SK-N-SH treated with all-trans-retinoic acid at 6 μM for 48 hours (cell line): Measurements from ENCODE around the gene NAA20.

Source experiments
- ATAC-seq: fragments of 200-7000 bp; cut with Tn5 transposase; 3 replicates; pipeline ENCODE4 v1.9.1; 2020; ENCODE audit warnings: mild to moderate bottlenecking, moderate library complexity
- ARNTL ChIP-seq: fragments of 450-650 bp; formaldehyde crosslinking; IDR thresholded peaks from 2 replicates; pipeline ENCODE4 v1.5.0; 2020; ENCODE audit warnings: low read depth, mild to moderate bottlenecking, moderate library complexity, borderline replicate concordance
- BACH2 ChIP-seq: fragments of 250-450 bp; sonication (Bioruptor Pico); IDR thresholded peaks from 2 replicates; pipeline ENCODE4 v1.9.0; 2021; ENCODE audit warnings: mild to moderate bottlenecking, borderline replicate concordance
- CSDC2 ChIP-seq: fragments of 250-450 bp; sonication (Bioruptor Pico); IDR thresholded peaks from 2 replicates; pipeline ENCODE4 v1.5.0; 2020; ENCODE audit warnings: mild to moderate bottlenecking, moderate library complexity
- CSRNP3 ChIP-seq: fragments of 250-450 bp; sonication (Bioruptor Pico); IDR thresholded peaks from 2 replicates; pipeline ENCODE4 v1.5.1; 2021; ENCODE audit warnings: mild to moderate bottlenecking, moderate library complexity
- ESRRG ChIP-seq: fragments of 250-450 bp; sonication (Bioruptor Pico); IDR thresholded peaks from 2 replicates; pipeline ENCODE4 v1.6.1; 2021; ENCODE audit warnings: mild to moderate bottlenecking
- ISL1 ChIP-seq: fragments of 250-450 bp; sonication (Bioruptor Pico); IDR thresholded peaks from 2 replicates; pipeline ENCODE4 v2.1.2; 2022; ENCODE audit warnings: mild to moderate bottlenecking, moderate library complexity
- OSR1 ChIP-seq: fragments of 250-450 bp; sonication (Bioruptor Pico); IDR thresholded peaks from 2 replicates; pipeline ENCODE4 v1.8.0; 2022; ENCODE audit warnings: moderate library complexity, mild to moderate bottlenecking, inconsistent platforms
- PATZ1 ChIP-seq: fragments of 250-450 bp; sonication (Bioruptor Pico); IDR thresholded peaks from 2 replicates; pipeline ENCODE4 v1.8.0; 2020; ENCODE audit warnings: mild to moderate bottlenecking, moderate library complexity, borderline replicate concordance
- PPARA ChIP-seq: fragments of 250-450 bp; sonication (Bioruptor Pico); IDR thresholded peaks from 2 replicates; pipeline ENCODE4 v1.5.0; 2020; ENCODE audit warnings: mild to moderate bottlenecking, borderline replicate concordance
- SNAI2 ChIP-seq: fragments of 250-450 bp; sonication (Bioruptor Pico); IDR thresholded peaks from 2 replicates; pipeline ENCODE4 v1.5.0; 2020; ENCODE audit warnings: mild to moderate bottlenecking, moderate library complexity
- TCF4 ChIP-seq: fragments of 250-450 bp; sonication (Bioruptor Pico); IDR thresholded peaks from 2 replicates; pipeline ENCODE4 v1.8.0; 2021; ENCODE audit warnings: mild to moderate bottlenecking, moderate library complexity, borderline replicate concordance
- TOX ChIP-seq: fragments of 250-450 bp; sonication (Bioruptor Pico); IDR thresholded peaks from 2 replicates; pipeline ENCODE4 v1.8.0; 2021; ENCODE audit warnings: mild to moderate bottlenecking, moderate library complexity, borderline replicate concordance
- ZC3H10 ChIP-seq: fragments of 250-450 bp; sonication (Bioruptor Pico); IDR thresholded peaks from 2 replicates; pipeline ENCODE4 v1.5.1; 2021; ENCODE audit warnings: mild to moderate bottlenecking, moderate library complexity
- ZFP3 ChIP-seq: fragments of 250-450 bp; sonication (Bioruptor Pico); IDR thresholded peaks from 2 replicates; pipeline ENCODE4 v1.5.0; 2020; ENCODE audit warnings: mild to moderate bottlenecking, moderate library complexity
- ZNF565 ChIP-seq: fragments of 450-650 bp; formaldehyde crosslinking; conservative IDR thresholded peaks from 2 replicates; pipeline ENCODE4 v1.5.0; 2020; ENCODE audit warnings: low read depth, mild to moderate bottlenecking, moderate library complexity
- ZNF8 ChIP-seq: fragments of 450-650 bp; formaldehyde crosslinking; IDR thresholded peaks from 2 replicates; pipeline ENCODE4 v1.5.0; 2020; ENCODE audit warnings: mild to moderate bottlenecking, moderate library complexity
- TF ChIP-seq, protein P1 (sequence below): fragments of 250-450 bp; sonication (Bioruptor Pico); IDR thresholded peaks from 2 replicates; pipeline ENCODE4 v1.5.0; 2020; ENCODE audit warnings: mild to moderate bottlenecking, moderate library complexity
- TF ChIP-seq, protein P2 (sequence below): fragments of 250-450 bp; sonication (Bioruptor Pico); IDR thresholded peaks from 2 replicates; pipeline ENCODE4 v1.5.1; 2020; ENCODE audit warnings: low read depth, mild to moderate bottlenecking, moderate library complexity

NAA20 gene

GRCh38 chr20:20031790-20032189 is 14.6 kb downstream of the NAA20 start:
- TF ChIP-seq ESRRG (CRISPR knock-in tag) (no peak), ARNTL (CRISPR knock-in tag) (no peak)

GRCh38 chr20:20034486-20034885 is 17.3 kb downstream of the NAA20 start:
- peak; percentile 93 for ATAC-seq
- TF ChIP-seq BACH2 (CRISPR knock-in tag) (no peak), TCF4 (CRISPR knock-in tag) (no peak), PPARA (CRISPR knock-in tag) (no peak)
- TF ChIP-seq, protein P1, sequence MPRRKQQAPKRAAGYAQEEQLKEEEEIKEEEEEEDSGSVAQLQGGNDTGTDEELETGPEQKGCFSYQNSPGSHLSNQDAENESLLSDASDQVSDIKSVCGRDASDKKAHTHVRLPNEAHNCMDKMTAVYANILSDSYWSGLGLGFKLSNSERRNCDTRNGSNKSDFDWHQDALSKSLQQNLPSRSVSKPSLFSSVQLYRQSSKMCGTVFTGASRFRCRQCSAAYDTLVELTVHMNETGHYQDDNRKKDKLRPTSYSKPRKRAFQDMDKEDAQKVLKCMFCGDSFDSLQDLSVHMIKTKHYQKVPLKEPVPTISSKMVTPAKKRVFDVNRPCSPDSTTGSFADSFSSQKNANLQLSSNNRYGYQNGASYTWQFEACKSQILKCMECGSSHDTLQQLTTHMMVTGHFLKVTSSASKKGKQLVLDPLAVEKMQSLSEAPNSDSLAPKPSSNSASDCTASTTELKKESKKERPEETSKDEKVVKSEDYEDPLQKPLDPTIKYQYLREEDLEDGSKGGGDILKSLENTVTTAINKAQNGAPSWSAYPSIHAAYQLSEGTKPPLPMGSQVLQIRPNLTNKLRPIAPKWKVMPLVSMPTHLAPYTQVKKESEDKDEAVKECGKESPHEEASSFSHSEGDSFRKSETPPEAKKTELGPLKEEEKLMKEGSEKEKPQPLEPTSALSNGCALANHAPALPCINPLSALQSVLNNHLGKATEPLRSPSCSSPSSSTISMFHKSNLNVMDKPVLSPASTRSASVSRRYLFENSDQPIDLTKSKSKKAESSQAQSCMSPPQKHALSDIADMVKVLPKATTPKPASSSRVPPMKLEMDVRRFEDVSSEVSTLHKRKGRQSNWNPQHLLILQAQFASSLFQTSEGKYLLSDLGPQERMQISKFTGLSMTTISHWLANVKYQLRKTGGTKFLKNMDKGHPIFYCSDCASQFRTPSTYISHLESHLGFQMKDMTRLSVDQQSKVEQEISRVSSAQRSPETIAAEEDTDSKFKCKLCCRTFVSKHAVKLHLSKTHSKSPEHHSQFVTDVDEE, result no peak

More at GRCh38 chr20:20031790-20032189, 14.6 kb downstream of the NAA20 start:
- no peak for ATAC-seq

GRCh38 chr20:20036756-20037155 is 19.6 kb downstream of the NAA20 start:
- no peak for TF ChIP-seq TCF4 (CRISPR knock-in tag)
- no peak for TF ChIP-seq SNAI2 (CRISPR knock-in tag)
- TF ChIP-seq ARNTL (CRISPR knock-in tag), result no peak
- no peak for TF ChIP-seq ZNF565 (CRISPR knock-in tag)
- no peak for TF ChIP-seq ZNF8 (CRISPR knock-in tag)
- no peak for TF ChIP-seq ZC3H10 (CRISPR knock-in tag)
- no peak for TF ChIP-seq ISL1 (CRISPR knock-in tag)
- TF ChIP-seq OSR1 (CRISPR knock-in tag), result no peak
- TF ChIP-seq CSRNP3 (CRISPR knock-in tag), result no peak
- no peak for ATAC-seq

GRCh38 chr20:20037960-20038359 is 20.8 kb downstream of the NAA20 start:
- no peak for TF ChIP-seq CSDC2 (CRISPR knock-in tag)
- TF ChIP-seq PATZ1 (CRISPR knock-in tag), result no peak
- TF ChIP-seq ESRRG (CRISPR knock-in tag), result no peak
- TF ChIP-seq BACH2 (CRISPR knock-in tag), result no peak
- TF ChIP-seq TOX (CRISPR knock-in tag), result no peak
- TF ChIP-seq, protein P1, result no peak
- no peak for TF ChIP-seq SNAI2 (CRISPR knock-in tag)
- no peak for TF ChIP-seq ZNF565 (CRISPR knock-in tag)
- TF ChIP-seq ZNF8 (CRISPR knock-in tag), result no peak
- TF ChIP-seq ARNTL (CRISPR knock-in tag), result no peak
- no peak for TF ChIP-seq PPARA (CRISPR knock-in tag)
- no peak for TF ChIP-seq ZFP3
- TF ChIP-seq, protein P2, sequence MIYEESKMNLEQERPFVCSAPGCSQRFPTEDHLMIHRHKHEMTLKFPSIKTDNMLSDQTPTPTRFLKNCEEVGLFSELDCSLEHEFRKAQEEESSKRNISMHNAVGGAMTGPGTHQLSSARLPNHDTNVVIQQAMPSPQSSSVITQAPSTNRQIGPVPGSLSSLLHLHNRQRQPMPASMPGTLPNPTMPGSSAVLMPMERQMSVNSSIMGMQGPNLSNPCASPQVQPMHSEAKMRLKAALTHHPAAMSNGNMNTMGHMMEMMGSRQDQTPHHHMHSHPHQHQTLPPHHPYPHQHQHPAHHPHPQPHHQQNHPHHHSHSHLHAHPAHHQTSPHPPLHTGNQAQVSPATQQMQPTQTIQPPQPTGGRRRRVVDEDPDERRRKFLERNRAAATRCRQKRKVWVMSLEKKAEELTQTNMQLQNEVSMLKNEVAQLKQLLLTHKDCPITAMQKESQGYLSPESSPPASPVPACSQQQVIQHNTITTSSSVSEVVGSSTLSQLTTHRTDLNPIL, result no peak
- no peak for TF ChIP-seq TCF4 (CRISPR knock-in tag)

More at GRCh38 chr20:20037960-20038359, 20.8 kb downstream of the NAA20 start:
- ATAC-seq, result peak; percentile 57
